GM15510 (cell line): ENCODE data around the gene FOXO3.

Experiments
- POLR2A ChIP-seq: IDR thresholded peaks from 3 replicates; pipeline ENCODE4 v1.6.1; 2011; ENCODE audit warnings: borderline replicate concordance; ENCODE audit not compliant: insufficient read length; ENCODE audit errors: extremely low read depth

FOXO3 gene

DNA sequence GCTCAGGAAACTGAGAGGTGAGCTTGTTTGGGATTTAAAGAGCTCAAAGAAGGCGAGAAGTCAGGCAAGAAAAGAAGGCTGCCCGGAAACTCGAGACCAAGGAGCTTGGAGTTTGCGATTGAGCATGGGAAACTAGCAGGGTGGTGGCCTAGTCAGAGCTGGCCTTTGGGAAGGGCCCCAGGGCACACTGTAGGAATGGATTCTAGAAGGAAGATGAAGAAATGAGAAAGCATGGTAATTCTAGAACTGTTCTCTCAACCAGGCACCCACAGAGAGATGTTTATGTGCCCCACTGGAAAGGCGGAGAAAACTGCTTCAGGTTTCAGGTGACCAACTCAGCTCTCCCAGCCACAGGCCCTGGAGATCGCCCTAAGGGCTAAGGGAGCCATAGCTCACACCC, 126.2 kb downstream of the FOXO3 start:
- TF ChIP-seq POLR2A = no peak

- TF ChIP-seq POLR2A = no peak
These were observed 127.2 kb downstream of the FOXO3 start for GRCh38 chr6:108687921-108688320.

DNA sequence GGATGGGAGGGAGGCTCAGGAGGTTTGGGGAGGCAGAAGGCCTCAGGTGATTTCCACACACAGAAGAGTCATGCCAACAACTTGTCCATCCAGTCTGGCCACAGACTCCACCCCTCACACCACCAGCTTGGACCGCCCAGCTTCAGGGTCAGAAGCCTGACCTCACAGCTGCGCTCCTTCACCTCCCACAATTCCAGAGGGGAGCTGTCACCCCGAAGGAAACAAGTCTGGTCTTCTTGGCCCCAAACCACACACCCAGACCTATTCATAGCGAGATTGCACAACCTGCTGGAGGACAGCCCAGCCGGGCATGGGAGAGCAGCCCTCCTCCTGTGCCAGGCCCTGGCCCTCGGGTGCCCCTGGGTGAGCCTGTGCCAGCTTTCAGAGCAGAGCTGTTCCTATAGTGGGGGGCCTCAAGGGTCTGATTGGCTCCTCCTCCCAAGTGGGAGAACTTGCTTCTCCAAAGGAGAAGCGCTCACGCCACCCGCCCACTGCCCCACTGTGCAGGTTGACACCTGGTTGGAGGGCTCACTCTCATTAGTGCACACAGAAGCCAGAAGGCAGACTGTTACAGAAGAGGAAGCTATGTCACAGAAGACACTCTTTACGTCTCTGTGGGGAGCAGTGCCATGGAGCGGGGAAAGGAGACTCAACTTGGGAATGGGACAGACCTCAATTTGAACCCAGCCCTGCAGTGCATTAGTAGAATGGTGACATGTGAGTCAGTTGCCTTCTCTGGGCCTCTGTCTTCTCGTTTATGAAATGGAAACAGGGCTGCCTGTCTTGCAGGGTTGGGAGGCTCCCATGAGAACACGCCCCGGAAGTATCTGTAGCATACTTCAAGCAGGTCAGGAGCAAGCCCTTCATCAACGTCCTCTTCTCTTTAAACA, 128.8 kb downstream of the FOXO3 start:
- no peak for TF ChIP-seq POLR2A

DNA sequence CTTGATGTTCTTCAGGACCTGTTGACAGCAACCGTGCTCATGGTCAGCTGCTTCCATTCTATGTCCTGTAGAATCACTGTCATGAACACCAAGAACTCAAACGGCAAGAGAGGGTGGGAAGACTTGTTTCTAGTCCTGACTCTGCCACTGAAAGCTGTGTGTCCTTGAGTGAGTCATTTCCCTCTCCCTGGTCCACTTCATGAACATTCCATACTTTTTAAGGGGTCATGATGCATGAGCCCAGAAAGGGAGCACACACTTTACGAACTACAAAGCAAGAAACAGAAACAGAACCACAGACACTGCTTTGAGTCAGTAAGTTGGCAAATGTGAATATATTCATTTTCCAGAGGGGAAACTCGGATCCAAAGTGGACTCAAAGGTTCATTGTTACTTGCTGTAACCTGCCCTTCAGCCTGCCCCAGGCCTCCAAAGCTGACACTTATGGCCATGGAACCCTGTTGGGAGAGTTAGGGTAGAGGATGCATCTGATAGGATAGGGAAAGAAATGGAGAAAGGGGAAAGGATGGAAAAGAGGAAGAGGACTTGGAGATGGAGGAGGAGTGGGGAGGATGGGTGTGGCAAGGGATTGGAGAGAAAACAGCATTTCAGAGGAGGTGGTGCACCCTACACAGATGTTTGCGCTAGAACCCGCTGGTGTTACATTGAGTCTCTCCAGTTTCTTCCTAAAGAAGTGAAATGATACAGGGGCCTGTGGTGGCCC, 129.8 kb downstream of the FOXO3 start:
- no peak for TF ChIP-seq POLR2A

DNA sequence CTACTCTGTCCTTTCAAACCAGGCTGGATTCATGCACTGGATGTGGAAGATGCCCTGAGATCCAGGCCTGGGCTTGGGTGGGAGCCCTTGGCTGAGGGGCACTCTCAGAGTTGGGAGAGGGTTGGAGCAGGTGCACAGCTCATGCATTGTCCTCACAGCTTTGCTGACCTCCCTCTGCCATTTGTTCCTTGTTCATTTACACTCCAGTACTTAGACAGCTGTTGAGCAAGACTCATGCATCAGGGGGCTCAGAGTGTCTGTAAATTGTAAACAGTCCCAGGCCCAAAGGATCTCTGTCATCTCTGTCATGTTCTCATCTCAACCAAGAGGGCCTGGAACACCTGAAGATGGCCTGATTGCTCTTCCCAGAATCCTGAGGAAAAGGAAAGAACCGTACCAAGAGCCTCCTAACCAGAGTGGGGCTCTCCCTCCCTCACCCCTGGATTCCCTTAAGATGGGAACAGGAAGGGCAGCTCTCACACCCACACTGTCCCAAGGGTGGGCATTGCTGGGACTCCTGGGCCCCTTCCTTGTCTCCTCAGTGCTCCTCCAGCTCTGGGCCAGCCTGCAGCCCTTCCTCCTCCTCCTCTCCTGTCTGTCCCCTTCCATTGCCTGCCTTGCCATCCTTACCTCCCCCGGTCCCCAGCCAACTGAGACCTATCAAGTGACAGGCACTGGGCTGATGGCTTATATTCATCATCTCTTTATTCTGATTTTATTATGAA, 132.9 kb downstream of the FOXO3 start:
- TF ChIP-seq POLR2A = no peak

GRCh38 chr6:108694816-108695215, 134.1 kb downstream of the FOXO3 start:
- TF ChIP-seq POLR2A = no peak

DNA sequence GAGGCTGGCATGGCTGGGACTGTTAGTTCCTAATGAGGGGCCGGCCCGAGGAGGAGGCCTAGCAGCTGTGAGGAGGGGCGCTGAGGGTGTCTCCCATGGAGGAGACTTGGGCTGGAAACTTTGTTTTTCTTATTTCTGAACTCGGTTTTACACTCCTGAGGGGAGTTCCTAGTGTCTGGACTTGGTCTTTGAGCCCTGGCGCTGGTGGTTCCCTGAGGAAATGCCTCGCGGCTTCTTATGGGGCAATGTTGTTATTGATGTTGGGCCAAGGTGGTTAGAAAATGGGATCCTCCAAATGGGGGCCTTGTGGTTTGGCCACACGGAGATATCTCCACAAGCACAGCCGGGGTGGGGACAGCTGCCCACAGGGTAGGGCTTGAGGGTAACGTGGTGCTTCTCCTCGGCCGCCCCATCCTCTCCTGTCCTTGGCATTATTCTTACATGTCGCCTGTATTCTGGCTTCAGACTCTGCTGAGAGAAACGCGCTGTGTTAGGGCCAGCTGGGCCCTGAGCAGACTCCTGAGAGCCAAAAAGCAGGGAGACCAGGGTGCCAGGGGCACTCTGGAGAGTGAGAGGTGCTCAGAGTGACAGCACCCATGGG, 136.9 kb downstream of the FOXO3 start:
- TF ChIP-seq POLR2A = no peak

- no peak for TF ChIP-seq POLR2A
These were observed 138.0 kb downstream of the FOXO3 start for GRCh38 chr6:108698593-108699289.

GRCh38 chr6:108699290-108700041, 138.7 kb downstream of the FOXO3 start:
- TF ChIP-seq POLR2A = no peak

- no peak for TF ChIP-seq POLR2A
These were observed 141.6 kb downstream of the FOXO3 start for GRCh38 chr6:108702106-108702851.

DNA sequence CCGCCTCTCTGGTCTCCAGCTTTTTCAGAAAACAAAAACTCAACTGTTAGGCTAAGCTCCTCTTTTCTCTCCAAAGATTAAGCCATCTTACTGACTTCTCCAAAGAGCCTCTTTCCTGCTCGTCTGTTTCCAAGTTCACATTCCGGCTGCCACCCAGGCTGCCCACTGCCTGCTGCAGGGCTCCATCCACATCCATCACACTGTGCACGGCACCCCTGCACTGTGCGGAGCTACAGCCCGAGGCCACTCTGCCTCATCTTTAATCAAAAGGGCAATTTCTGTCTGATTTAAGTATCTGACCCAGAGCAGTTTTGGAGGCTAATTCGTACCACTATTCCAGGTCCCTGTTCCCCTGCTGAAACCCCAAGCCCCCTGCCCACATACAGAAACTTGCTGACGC, 145.9 kb downstream of the FOXO3 start:
- no peak for TF ChIP-seq POLR2A

- TF ChIP-seq POLR2A = no peak
These were observed 146.7 kb downstream of the FOXO3 start for GRCh38 chr6:108707328-108707976.
